Hindlimb muscle (tissue), 1 donor: ENCODE results near the gene USF2. TPM values are rescaled to one million over a fixed set of nuclear protein-coding genes. Genes with fewer than 3 reads are reported as not detected.
A peak's percentile ranks its signal among the peaks of the same experiment; 100 is the strongest.
"Not testable (repeated sequence)": the region's sequence is repeated elsewhere in the genome, so short reads cannot be mapped to it uniquely, and the experiment has no call there.

Source experiments
- DNase-seq: peaks from one replicate; pipeline ENCODE4 v3.0.0-alpha.2; 2013
- polyA plus RNA-seq: library from polyadenylated mRNA; unstranded; fragments of 120-200 nt; gene quantifications from one replicate; pipeline ENCODE4 v1.2.1, GENCODE V29; 2013; ENCODE audit not compliant: insufficient read length

Gene USF2, protein sequence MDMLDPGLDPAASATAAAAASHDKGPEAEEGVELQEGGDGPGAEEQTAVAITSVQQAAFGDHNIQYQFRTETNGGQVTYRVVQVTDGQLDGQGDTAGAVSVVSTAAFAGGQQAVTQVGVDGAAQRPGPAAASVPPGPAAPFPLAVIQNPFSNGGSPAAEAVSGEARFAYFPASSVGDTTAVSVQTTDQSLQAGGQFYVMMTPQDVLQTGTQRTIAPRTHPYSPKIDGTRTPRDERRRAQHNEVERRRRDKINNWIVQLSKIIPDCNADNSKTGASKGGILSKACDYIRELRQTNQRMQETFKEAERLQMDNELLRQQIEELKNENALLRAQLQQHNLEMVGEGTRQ
- 119 TPM for polyA plus RNA-seq

- peak; percentile 67 for DNase-seq
Measured at GRCh38 chr19:35268536-35269437, at the start of gene USF2. Gene USF2 (plus strand): TSS chr19:35268962. CDS start chr19:35269102, 140 bp downstream.

DNA sequence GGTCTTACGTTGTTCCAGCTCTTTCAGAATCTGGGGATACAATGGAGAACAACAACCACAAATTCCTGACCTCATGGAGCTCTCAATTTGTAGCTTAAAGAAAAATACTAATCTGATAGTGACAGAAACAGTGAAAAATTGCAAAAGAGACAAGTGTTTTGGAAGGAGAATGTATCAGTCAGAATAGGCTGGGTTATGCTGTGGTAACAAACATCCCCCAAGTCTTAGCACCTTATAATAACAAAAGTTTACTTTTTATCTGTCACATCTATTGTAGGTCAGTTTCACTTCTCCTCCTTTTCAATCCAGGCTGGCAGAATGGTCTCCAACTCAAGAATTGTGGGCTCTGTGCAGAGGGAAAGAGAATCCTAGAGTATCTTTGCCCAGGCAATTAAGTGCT is 49.8 kb upstream of the USF2 start:
- DNase-seq: no peak

DNA sequence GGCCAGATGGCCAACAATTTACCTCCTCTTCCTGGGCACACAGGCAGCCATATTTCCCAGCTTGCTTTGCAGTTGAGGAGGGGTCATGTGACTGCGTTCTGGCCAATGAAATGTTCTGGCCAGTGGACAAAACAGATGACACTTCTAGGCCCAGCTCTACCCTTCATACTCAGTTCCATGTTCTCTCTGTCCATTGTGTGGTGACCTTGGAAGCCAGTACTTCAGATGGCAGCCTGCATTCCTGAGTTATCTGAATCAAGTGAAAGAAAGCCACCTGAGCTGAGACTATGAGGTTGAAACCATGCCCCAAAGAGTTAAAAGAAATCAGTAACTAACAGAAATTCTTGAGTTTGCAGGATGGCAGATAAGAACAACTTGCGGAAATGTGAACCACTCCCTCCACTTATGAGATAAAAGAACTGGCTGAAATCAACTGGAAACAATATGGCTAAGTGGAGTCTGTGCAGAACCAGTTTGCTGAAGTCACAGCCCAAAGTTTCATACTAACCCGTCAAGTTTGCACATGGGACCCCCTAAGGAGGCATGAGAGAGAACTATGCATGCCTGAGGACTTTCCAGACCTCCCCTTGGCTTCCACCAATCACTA is 48.3 kb upstream of the USF2 start:
- DNase-seq: no peak

- not testable (repeated sequence) for DNase-seq
Measured at GRCh38 chr19:35220973-35221590, 47.7 kb upstream of the USF2 start.

- DNase-seq: no peak
Measured at GRCh38 chr19:35222373-35223015, 46.3 kb upstream of the USF2 start.

- DNase-seq: no peak
Measured at GRCh38 chr19:35223084-35223790, 45.5 kb upstream of the USF2 start.

GRCh38 chr19:35223862-35224505 is 44.8 kb upstream of the USF2 start:
- DNase-seq: no peak

GRCh38 chr19:35224681-35225571 is 43.8 kb upstream of the USF2 start:
- no peak for DNase-seq

- DNase-seq: no peak
Measured at GRCh38 chr19:35225951-35226350, 42.8 kb upstream of the USF2 start.

- no peak for DNase-seq
Measured at GRCh38 chr19:35226748-35227147, 42.0 kb upstream of the USF2 start.

DNA sequence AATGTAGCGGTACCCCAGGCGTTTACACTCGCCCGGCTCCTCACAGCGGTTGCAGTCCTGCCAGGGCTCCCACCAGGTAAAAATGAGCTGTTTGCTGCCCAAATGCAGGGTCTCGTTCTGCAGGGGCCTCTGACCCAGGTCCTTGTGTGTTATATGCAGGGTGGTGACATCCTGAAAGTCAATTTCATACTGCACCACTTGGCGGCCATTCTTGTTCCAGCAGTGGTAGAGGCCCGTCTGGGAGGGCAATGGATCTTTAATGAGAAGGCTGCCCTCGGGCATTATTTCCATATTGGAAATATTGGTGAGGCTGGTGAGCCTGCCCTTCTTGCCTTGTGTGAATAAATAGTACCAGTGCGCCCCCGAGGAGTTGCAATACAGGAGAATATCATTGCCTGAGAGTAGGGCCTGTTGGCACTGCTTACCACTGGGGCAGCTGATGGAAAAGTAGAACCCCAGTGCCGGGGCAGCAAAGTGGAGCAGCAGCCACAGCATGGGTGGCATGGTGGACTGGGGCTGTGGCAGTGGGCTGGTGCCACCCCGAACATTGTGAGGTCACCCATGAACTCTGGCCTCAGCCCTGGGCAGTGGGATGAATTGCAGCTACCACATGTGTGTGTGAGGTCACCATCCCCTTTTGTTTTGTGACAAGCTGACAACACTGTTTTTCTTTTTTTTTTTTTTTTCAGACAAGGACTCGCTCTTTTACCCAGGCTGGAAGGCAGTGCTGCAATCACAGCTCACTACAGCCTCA is 40.4 kb upstream of the USF2 start, which contains the start of gene FAM187B:
FAM187B (minus strand) TSS at position 563 of the 754 bp plus-strand sequence; CDS start at position 504, 59 bp downstream.
- DNase-seq: no peak

DNA sequence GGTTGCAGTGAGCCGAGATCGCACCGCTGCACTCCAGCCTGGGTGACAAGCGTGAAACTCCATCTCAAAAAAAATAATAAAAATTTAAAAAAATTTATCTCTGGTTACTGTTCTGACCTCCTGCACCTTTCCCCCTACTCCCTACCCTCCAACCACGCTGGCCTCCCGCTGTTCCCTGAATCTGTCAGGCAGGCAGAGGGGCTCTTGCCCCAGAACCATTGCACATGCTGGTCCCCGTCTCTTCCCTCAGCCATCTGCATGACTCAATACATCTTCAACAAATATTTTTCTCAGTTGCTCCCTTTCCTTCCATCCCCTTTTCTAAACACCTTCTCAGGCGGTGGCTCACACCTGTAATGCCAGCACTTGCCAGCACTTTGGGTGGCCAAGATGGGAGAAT is 39.2 kb upstream of the USF2 start:
- no peak for DNase-seq

DNA sequence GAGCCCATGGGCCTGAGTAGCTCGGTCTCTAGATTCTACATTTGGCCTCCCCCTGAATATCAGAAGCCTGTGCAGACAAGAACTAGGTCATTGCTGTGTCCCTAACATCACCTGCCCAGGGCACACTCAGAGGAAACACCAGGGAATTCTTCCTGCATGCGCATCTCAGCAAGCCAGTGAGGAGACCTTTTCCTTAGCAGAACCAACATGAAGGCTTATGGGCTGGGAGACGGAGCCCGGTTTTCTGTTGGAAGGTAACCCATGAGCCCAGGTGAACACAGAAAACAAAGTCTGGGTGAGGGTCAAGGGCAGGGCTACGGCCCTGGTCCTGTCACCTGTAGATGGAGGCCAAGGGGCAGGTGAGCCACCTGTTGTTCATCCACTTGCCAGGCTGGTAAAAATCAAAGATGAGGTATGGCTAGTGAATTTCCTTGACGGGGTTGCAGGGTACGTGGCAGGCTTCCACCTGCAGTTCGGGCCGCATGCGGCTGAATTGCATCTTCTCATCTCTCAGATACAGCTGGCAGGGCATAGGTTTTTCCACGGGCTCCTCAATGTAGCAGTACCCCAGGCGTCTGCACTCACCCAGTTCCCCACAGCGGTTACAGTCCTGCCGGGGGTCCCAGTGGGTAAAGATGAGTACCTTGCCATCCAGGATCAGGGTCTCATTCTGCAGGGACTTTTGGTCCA is 36.7 kb upstream of the USF2 start:
- no peak for DNase-seq

DNA sequence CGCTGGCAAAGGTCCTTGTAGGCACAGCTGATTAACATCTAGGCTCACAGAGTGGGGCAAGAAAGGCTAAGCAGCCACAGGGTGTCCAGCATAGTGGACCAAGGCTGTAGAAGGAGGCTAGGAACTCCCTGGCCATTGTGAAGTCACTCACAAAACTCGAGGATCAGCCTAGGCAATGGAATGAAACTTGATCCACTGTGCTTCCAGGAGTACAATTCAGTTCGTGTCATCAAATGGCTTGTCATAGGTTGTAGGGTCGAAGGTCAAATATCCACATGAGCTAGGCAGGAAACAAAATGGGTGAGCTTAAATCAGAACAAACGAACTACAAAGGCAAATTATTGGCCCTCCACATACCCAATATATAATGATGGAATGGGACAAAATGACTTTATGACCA is 35.9 kb upstream of the USF2 start:
- DNase-seq: no peak

- DNase-seq: no peak
Measured at GRCh38 chr19:35236638-35237400, 31.9 kb upstream of the USF2 start.

- not testable (repeated sequence) for DNase-seq
Measured at GRCh38 chr19:35239597-35239996, 29.2 kb upstream of the USF2 start.

DNA sequence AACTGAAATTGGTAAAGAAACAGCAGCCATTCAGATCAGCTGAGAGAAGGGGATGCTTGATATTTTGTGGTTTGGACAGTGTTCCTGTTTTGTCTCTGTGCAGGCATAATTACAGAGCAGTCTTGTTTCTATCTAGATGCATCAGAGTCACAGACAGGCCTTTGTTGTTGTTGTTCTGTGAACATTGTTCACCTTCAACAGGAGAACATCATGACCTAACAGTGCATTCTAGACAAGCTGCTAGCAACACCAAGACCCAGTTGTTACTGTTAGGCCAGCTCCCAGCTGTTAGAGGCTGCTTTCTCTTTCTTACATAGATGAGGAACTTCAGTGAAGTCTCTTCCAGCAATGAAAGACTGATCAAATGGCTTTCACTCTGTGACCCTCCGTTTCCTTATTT is 28.4 kb upstream of the USF2 start:
- DNase-seq: no peak

DNA sequence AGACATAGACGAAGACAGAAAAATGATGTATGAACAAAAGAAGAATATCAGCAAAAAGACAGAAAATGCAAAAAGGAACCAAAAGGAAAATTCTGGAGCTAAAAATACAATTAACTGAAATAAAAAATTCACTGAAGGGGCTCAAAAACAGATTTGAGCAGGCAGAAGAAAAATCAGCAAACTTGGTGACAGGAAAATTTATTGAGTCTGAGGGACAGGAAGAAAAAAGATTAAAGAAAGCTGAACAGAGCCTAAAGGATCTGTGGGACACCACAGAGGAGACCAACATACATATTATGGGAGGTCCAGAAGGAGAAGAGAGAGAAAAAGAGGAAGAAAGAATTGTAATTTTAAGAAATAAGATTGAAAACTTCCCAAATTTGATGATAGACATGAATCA is 27.3 kb upstream of the USF2 start:
- DNase-seq: no peak
